HG03565 (cell line): ENCODE results near the gene SLX9.
"Not testable (repeated sequence)": the region's sequence is repeated elsewhere in the genome, so short reads cannot be mapped to it uniquely, and the experiment has no call there.

Experiments
- ATAC-seq: cut with Tn5 transposase; IDR thresholded peaks from one replicate; pipeline ENCODE4 v1.9.1; 2021; ENCODE audit warnings: mild to moderate bottlenecking, moderate library complexity; ENCODE audit not compliant: unreplicated experiment

The SLX9 gene

DNA sequence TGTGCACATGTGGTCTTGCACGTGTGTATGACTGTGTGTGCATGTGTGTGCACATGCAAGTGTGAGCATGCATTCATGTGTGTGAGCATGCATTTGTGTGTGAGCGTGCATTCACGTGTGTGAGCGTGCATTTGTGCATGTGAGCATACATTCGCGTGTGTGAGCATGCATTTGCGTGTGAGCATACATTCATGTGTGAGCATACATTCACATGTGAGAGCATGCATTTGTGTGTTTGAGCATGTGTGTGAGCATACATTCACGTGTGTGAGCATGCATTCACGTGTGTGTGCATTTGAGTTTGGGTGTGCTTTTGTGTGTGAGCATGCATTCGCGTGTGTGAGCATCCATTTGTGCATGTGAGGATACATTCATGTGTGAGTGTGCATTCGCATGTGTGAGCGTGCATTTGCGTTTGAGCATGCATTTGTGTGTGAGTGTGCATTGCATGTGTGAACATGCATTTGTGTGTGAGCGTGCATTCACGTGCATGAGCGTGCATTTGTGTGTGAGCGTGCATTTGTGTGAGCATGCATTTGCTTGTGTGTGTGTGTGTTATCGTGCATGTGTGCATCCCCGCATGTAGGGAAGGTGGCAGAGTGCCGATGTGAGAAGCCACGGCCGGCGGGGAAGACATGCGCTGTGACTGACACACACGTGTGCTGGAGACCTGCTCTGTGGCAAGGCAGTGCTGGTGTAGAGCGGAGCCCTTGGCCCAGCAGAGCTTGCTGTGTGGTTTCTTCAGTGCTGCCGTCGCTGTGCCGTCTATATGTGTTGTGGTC, 37.4 kb upstream of the SLX9 start:
- no peak for ATAC-seq

DNA sequence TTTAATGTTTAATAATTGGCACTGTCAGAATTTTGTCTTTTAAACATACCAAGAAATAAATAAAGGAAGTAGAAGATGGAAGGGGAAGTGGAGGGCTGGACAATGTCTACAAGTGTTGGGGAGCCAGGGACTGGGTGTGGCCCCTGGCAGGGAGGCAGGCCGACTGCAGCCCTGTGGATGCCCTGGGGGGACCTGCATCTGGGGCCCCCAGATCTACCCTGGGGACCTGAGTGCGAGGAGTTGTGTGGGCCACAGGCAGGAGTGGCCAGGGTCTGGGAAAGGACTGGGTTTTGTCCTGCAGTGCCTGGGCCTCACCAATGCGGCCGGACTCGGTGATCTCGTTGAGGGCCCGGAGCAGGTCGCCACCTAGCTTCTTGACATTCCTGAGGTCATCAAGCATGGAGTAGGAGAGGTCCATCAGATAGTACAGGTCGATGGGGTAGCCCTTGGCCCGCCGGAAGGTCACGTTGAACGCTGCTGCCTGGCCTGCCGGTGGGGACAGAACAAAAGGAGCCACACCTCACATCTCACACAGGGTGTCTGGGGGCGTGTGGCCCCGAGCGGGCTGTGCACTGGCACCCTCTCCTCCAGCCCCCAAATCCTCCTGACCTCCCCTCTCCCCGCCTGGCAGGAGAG, 36.7 kb upstream of the SLX9 start:
- ATAC-seq, result no peak

DNA sequence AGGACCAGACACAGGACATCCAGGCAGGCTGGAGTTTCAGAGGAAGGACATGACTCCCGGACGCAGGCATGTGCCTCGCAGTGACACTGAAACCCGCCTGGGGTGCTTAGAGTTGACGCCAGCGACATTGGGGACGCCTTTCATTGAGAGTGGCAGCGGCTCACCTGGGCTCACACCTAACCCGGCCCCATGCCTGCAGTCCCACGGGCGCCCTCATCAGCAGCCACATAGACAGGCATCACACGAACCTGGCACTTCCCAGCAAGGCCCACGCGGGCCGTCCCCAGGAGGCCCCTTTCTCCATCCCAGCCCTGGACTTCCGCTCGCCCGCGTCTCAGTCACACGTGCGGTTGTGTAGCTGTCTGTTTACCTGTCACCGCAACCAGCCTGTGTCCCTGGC, 36.1 kb upstream of the SLX9 start:
- no peak for ATAC-seq

DNA sequence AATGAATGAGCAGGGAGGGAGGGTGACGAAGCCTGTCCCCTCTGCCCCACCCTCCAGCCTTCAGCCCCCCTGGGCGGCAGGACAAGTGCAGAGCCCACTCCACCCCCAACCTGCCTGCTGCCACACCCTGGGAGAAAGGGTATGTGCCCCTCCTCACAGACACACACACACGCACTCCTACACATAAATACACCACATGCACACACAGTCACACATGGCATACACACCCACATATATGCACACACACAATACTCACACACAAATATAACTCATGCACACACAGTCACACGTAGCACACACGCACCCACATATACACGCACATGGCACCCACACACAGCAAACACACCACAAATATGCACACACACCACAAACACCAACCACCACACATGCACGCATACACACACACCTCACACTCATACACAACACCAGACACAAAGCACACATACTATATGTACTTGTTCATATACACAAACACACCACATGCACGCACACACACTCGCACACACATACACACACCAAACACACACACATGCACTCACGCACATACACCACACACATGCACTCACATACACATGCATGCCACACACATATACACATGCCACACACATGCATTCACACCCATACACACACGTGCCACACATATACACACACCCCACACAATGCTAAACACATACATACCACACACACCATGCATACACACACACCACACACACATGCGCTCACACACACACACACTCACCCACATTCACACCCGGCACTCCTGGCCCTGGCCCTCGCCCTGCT, 35.5 kb upstream of the SLX9 start:
- no peak for ATAC-seq

DNA sequence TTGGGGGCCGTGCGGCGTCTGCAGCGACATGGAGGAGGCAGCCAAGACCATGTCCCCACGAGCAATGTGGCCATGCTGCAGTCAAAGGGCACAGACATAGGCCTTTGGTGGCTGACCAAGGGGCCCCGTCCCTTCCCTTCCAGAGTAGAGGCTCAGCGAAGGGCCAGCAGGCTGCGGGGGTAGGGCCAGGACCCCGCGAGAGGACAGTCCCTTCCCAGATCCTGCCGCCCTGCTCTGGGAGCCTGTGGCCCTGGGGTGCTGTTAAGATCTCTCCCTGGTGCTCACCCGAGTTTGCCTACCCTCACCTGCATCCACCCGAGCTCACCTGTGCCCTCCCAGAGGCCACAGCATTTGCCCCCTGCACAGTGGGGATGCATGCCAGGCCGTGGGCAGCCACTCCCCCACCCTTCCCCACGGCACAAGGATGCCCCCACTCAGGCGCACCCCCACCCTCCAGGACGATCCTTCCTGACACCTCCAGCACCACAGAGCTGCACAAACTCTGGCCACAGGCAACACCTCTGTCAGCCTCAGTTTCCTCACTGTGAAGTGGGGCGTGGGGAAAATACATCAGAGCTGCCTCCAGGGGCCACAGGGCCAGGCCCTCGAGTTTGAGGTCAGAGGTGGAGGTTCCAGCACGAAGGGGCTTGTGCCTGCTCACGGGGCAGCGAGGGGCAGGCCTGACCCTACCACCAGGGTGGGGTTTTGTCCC, 34.7 kb upstream of the SLX9 start:
- ATAC-seq, result no peak

DNA sequence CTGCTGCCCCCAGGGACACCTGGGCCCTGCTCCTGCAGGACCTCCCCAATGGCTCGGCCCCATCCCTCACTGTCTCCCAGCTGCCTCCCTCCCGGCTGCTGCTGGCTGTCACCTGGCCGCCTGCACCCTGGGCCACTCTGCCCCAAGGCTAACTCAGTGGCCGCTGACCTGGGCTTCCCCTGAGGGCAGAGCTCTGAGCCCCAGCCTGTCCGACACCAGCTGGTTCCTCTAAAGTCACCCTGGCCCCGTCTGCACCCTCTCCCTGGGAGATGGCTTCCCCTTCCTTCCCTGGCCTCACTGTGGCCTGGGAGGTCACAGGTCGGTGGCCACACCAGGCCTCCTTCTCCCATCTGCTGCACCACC, 34.1 kb upstream of the SLX9 start:
- no peak for ATAC-seq

DNA sequence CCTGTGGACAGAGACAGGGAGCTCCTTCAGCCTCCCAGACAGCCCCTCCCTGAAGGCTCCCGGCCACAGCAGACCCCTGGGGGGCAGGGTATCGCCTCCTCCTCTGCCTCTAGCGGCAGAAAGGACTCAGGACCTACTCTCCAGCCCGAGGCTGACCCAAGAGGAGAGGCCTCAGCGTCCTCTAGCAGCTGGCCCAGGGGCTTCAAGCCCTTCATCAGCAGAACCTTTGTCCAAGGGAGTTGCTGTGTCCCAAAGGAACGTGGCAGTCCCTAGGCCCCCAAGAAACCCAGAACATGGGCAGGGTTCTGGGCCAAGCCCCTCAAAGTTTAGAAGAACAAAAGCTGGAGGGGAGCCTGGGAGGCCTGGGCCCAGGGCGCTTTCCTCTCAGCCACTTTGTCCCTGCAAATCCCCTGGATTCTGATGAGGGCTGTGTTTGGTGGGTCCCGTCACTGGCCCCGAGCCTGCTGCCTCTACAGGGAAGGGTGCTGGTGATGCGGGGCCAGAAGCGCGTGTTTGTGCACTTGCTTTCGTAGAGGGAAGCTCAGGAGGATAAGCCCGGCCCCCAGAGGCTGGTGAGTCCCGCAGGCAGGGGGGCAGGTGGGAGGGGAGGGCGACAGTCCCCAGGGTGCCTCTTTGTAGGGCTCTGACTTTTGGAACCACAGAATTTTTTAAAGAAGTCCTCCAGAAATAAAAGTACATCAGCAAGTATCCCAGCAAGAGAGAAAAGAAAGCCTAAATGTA, 32.4 kb upstream of the SLX9 start:
- ATAC-seq, result no peak

DNA sequence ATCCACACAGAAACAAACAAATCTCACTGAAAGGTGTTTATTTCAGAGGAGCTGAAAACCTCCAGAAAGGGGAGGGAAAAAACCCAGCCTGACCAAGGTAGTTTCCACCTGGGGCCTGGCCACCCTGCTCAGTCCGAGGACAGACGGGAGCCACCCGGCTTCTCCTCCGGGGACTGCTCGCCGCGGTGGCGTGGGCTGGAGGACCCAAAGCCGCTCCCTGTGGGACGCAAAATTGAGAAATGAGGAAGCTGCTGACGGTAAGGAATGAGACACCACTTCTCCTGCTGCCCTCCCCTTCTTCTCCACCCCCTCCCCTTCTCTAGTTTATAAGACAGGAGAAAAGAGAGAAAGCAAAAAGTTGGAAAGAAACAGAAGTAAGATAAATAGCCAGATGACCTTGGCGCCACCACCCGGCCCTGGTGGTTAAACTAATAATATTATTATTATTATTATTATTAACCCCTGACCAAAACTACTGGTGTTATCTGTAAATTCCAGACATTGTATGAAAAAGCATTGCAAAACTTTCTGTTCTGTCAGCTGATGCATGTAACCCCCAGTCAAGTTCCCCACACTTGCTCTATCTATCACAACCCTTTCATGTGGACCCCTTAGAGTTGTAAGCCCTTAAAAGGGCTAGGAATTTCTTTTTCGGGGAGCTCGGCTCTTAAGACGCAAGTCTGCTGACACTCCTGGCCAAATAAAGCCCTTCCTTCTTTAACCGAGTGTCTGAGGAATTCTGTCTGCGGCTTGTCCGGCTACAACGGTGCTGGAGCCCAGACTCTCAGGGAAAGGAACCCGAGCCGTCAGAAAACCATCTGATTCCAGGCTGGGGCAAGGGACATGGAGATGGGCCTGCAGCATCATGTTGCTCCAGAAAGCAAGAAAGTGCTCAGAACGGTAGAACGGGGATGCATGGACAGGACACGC, 31.6 kb upstream of the SLX9 start:
- ATAC-seq, result no peak

DNA sequence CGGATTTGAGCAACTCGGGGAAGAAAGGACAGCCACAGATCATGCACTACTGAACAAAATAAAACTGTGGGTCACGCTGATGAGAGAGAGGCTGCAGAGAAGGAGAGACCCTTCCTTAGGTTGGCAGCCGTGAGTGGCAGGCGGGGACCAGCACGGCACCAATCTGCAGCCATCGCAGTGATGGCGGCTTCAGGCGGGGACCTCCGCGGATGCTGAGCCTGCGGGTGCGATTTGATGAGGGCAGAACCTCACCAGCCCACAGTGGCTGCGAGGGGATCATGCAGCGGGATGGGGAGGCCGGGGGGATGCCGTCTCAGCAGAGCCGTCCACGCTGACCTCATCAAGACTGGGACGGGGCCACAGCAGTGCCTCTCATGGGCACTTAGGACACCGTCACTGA, 30.9 kb upstream of the SLX9 start:
- ATAC-seq, result no peak

DNA sequence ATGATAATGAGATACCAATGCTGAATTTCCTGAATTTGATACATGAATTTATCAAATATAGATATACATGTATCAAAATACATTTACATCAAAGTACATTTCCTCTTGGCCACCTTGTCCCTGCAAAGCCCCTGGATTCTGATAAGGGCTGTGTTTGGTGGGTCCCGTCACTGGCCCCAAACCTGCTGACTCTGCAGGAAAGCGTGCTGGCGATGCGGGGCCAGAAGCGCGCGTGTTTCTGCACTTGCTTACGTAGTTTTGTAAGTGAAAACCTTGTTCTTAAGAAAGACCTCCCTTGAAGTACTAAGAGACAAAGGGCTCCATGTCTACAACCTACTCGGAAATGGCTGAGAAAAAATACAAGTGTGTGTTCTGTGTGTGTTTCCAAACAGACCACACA, 30.1 kb upstream of the SLX9 start:
- no peak for ATAC-seq

DNA sequence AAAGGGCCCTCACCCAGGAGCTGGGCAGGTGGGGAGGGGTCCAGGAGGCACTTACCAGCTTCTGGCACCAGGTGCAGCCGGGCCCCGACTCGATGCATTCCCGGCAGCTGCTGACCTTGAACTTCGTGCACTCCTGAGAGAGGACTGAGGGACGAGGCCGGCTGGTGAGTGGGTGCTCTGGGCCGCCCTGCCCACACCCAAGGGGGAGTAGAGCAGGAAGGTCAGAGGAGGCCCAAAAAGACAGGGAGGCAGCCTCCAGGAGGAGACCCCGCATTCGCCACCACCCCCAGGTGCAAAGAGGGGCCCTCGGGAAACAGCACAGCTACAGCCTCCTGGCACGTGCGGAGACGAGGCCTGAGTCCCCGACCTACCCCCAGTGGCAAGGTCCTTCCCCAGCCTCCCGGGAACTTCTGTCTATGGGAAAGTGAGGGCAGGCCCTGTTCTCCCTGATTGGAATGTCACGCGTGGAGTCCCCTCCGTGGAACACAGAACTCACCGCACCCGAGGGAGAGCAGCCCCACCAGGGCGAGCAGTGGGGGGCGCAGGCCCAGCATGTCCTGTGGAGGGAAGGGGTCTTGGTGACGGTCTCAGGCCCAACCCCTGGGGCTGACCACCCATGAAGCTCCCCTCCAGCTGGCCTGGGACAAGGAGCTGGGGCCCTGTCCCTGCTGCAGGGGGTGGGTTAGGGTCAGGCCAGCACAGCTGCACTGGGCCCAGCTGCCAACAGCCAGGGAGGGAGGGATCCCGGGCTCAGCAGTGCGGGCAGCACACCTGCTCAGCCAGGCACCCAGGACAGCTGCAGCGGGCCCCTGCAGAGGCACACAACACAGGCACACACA, 29.4 kb upstream of the SLX9 start:
- ATAC-seq, result no peak

DNA sequence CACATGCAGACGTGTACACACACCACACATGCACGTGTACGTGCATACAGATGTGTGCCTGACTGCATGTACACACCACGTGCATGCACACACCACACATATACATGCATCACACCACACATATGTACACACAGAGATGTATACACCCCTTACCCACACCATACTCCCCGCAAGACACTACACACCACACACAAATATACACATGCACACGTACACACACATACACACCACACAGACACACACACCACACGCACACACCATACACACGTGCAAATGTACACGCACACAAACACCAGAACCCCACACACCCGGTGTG, 28.8 kb upstream of the SLX9 start:
- ATAC-seq, result no peak

DNA sequence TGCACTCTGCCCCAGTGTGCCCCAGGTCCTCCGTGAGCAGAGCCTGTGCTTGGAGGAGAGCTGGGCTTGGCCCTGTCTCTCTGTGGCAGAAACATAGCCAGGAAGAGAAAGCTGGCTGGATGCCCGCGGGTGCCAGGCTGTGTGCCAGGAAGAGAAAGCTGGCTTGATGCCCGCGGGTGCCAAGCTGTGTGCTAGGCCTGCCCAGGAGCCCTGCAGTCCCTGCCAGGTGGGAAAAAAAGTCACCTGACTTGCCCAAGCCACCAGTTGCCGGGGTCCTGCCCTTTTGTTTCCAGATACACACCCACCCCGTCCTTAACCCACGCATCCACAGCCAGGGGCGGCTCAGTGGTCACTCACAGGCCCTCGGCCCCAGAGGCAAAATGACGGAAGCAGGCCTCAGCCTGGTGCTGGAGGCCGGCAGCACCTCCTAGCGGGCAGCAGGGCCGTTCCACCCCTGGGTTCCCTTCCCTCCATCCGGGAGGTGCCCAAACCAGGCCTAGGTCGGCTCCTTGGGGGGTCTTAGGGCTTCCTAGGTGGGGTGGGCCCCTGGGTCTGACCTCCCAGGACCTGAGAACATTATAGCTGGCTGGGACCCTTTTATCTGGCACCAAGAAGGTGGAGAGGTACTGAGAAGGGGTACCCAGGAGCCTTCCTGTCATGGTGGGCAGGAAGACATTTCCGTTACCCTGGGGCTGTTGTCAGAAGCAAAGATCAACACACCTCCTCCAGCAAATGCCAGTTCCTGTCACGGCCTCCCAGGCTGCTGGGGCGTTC, 28.3 kb upstream of the SLX9 start:
- ATAC-seq, result no peak

DNA sequence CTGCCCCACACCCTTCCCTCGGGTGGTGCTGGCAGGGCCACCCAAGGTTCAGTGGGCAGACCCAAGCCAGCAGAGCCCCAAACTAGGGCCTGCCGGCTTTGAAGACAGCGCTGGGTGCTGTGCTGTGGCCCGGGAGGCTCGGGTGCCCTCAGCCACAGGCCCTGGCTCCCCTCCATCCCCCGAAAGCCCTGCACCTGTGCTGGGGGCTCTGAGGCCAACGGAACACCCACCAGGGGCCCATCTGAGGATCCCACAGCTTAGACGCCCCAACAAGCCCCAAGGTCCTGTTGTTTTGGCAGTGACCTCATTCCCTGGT, 27.7 kb upstream of the SLX9 start:
- ATAC-seq, result no peak

DNA sequence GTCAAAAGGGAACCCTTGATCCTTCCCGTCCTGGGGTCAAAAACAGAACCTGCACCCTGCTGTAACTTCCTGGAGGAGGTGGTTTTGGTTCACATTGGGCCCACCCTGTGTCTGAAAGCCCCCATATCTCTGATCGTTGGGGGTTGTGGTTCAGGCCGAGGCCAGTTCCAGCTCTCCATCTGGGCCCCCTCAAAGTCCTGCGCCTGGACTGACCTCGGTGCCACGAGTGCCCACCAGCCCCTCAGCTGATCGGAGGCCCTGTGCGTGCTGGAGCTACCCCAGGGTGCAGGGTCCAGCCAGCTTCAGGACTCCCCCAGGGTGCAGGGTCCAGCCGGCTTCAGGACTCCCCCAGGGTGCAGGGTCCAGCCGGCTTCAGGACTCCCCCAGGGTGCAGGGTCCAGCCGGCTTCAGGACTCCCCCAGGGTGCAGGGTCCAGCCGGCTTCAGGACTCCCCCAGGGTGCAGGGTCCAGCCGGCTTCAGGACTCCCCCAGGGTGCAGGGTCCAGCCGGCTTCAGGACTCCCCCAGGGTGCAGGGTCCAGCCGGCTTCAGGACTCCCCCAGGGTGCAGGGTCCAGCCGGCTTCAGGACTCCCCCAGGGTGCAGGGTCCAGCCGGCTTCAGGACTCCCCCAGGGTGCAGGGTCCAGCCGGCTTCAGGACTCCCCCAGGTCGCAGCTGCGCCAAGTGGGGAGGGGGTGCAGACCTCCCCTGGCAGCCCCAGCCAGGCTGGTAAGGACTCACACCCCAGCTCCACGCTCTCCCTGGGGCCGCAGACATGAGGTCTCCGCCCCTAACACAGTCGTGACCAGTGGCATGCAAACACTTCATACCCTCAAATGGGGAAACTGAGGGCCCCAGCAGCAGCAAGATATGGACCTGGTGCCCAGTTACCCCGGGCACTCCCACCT, 27.1 kb upstream of the SLX9 start:
- ATAC-seq, result not testable (repeated sequence)

DNA sequence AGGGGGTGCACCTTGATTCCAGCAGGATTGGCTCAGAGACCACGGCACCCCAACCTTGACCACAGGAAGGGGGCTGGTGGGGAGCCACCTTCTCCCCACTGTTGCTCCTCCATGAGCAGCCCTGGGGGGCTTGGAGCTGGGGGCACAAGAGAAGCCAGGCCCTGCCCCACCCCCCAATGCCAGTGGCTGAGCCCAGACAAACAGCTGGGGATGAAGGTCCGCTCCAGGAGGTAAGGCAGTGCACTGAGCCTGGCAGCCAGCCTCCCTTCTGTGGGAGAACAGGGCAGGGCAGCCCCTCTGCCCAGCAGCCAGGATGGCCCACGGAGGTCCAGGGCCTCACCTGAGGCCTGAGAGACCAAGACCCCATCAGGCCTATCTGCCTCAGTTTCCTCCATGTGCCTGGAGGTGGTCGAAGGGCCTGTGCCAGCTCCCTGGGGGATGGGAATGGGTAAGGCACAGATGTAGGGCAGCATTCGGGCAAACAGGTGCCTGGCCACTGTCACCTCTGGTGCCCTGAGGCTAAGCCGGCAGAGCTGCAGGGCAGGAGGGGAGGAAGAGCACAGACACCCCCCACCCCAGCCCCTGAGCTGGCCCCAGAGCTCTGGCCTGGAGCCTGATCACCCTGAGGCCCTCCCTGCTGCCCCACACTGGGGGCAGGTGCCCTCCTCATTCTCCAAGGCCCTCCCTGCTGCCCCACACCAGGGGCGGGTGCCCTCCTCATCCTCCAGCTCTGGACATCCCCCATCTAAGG, 26.2 kb upstream of the SLX9 start:
- no peak for ATAC-seq
